NB4 (cell line): ENCODE results near the gene MOSMO.

Source experiments
- POLR2A ChIP-seq: IDR thresholded peaks from 2 replicates; pipeline ENCODE4 v1.6.1; 2011; ENCODE audit warnings: mild to moderate bottlenecking; ENCODE audit not compliant: insufficient read length; ENCODE audit errors: extremely low read depth
- TF ChIP-seq, protein P1 (sequence below): IDR thresholded peaks from one replicate; pipeline ENCODE4 v1.5.1; 2012; ENCODE audit warnings: low read depth, low read length

DNA sequence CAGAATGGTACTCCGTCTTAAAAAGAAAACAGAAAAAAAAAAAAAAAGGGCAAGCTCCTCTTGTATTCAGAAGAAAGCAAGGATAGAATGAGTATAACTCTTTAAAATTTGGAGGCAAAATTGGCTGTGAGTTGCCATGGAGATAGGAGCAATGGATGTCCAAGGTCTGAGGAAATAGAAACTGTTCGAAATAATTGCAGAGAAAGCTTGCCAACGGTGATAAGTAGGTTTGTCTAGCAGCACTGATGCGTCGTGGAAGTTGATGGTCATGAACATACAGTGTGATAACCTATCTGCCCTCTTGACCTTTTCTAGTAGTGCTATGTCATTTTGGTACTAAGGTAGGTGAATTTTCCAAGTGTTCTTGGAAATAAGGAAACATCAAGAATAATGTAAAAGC lies 3.0 kb downstream of the MOSMO start:
- TF ChIP-seq, protein P1, sequence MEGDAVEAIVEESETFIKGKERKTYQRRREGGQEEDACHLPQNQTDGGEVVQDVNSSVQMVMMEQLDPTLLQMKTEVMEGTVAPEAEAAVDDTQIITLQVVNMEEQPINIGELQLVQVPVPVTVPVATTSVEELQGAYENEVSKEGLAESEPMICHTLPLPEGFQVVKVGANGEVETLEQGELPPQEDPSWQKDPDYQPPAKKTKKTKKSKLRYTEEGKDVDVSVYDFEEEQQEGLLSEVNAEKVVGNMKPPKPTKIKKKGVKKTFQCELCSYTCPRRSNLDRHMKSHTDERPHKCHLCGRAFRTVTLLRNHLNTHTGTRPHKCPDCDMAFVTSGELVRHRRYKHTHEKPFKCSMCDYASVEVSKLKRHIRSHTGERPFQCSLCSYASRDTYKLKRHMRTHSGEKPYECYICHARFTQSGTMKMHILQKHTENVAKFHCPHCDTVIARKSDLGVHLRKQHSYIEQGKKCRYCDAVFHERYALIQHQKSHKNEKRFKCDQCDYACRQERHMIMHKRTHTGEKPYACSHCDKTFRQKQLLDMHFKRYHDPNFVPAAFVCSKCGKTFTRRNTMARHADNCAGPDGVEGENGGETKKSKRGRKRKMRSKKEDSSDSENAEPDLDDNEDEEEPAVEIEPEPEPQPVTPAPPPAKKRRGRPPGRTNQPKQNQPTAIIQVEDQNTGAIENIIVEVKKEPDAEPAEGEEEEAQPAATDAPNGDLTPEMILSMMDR, result no peak
- no peak for TF ChIP-seq POLR2A
